B cell (primary cell): ENCODE measurements around the gene VOPP1.

Source experiments
- EZH2 ChIP-seq: IDR thresholded peaks from 2 replicates; pipeline ENCODE4 v1.6.1; 2012; ENCODE audit warnings: borderline replicate concordance, low read depth, mild to moderate bottlenecking, moderate library complexity, low read length; ENCODE audit not compliant: insufficient read depth, poor library complexity, severe bottlenecking
- TF ChIP-seq, protein P1 (sequence below): fragments of 200-600 bp; IDR thresholded peaks from one replicate; pipeline ENCODE4 v1.8.0; 2022; ENCODE audit warnings: antibody characterized with exemption, mild to moderate bottlenecking

DNA sequence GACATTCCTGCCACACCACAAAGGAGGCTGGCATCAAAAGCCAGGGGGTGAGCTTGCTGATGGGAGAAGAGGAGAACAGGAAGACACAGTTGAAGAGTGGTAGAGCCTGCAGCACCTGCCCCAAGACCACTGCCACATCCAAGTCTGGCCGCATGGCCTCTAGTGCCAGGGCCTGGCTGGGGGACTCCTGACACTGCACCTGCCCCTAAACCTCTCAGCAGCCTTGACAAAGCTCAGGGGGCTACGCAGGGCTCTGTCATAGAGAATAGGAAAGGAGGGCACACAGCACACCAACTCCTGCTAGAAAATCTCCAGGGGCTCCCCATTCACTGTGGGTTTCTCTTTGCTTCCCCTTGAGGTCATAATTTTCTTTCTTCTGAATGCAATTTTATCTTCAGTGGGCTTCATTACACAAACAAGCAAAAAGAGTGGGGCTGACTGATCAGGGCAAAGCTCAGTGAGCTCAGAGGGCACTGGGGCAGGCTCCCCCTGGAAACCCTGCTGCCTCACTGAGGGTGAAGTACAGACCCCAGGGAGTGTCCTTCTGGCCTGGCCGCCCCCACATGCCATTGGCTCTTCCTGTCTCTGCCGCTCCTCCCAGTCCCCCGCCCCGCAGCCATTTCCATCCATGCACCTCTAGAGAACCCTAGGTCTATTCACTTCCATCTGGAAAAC is 37.2 kb downstream of the VOPP1 start:
- TF ChIP-seq, protein P1, sequence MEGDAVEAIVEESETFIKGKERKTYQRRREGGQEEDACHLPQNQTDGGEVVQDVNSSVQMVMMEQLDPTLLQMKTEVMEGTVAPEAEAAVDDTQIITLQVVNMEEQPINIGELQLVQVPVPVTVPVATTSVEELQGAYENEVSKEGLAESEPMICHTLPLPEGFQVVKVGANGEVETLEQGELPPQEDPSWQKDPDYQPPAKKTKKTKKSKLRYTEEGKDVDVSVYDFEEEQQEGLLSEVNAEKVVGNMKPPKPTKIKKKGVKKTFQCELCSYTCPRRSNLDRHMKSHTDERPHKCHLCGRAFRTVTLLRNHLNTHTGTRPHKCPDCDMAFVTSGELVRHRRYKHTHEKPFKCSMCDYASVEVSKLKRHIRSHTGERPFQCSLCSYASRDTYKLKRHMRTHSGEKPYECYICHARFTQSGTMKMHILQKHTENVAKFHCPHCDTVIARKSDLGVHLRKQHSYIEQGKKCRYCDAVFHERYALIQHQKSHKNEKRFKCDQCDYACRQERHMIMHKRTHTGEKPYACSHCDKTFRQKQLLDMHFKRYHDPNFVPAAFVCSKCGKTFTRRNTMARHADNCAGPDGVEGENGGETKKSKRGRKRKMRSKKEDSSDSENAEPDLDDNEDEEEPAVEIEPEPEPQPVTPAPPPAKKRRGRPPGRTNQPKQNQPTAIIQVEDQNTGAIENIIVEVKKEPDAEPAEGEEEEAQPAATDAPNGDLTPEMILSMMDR: no peak
- no peak for TF ChIP-seq EZH2
